Hepatocyte (in vitro differentiated cells): ENCODE results near the gene LPP.
"Not testable (repeated sequence)": the region's sequence is repeated elsewhere in the genome, so short reads cannot be mapped to it uniquely, and the experiment has no call there.

Experiments
- CTCF ChIP-seq: fragments of 200-600 bp; sonication (generic); IDR thresholded peaks from 2 replicates; pipeline ENCODE4 v1.5.1; 2016; ENCODE audit warnings: antibody characterized with exemption, mild to moderate bottlenecking; ENCODE audit not compliant: poor library complexity
- EZH2 ChIP-seq: fragments of 200-600 bp; sonication (generic); IDR thresholded peaks from 2 replicates; pipeline ENCODE4 v1.6.1; 2016; ENCODE audit warnings: antibody characterized with exemption, mild to moderate bottlenecking, borderline replicate concordance
- EZH2phosphoT487 ChIP-seq: fragments of 200-600 bp; sonication (generic); IDR thresholded peaks from one replicate; pipeline ENCODE4 v1.6.1; 2018; ENCODE audit warnings: antibody characterized with exemption, mild to moderate bottlenecking, low read depth, moderate library complexity; ENCODE audit not compliant: unreplicated experiment, severe bottlenecking

- TF ChIP-seq CTCF, EZH2phosphoT487, EZH2: not testable (repeated sequence)
Measured at GRCh38 chr3:188445175-188445574, 291.2 kb downstream of the LPP start.
